Measurements from ENCODE around the gene RARB. TPM values are rescaled to one million over a fixed set of nuclear protein-coding genes. Genes with fewer than 3 reads are reported as not detected.

The RARB gene
- total RNA-seq, 4 donors from 2014 or later = 2.6 to 11.2 (median 3.4) TPM

DNA sequence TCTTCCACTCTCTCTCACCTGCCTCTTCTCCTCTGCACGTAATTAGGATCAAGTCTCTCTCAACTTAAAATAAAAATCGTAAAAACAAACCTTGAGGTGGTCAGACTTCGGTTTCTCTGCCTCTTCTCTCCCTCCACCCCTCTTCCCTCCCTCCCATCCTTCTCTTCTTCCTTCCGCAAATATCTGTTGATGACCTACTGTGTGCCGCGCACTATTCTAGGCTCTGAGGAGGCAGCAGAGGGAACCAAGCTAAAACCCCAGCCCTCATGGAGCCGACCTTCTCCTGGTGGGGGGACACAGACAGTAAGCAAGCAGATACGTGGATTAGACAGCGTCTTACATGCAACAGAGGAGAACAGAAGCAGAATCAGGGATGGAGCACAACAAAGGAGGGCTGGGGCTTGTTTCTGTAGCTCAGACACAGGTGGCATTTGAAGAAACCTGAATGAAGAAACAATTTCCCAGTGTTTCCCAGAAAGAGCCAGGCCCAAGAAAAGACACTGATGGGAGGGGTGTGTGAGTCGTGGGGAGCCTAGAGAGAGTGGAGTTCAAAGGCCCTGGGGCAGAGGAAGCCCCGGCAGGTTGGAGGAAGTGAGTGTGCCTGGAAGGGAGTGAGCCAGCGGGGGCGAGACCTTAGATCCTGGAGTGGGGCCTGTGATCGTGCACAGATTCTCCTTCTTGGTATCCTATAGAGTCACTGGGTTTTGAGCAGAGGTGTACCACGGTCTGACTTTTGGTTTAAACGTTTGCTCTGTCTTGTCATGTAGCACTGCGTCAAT lies 156.1 kb downstream of the RARB start:
- TF ChIP-seq, protein P1, sequence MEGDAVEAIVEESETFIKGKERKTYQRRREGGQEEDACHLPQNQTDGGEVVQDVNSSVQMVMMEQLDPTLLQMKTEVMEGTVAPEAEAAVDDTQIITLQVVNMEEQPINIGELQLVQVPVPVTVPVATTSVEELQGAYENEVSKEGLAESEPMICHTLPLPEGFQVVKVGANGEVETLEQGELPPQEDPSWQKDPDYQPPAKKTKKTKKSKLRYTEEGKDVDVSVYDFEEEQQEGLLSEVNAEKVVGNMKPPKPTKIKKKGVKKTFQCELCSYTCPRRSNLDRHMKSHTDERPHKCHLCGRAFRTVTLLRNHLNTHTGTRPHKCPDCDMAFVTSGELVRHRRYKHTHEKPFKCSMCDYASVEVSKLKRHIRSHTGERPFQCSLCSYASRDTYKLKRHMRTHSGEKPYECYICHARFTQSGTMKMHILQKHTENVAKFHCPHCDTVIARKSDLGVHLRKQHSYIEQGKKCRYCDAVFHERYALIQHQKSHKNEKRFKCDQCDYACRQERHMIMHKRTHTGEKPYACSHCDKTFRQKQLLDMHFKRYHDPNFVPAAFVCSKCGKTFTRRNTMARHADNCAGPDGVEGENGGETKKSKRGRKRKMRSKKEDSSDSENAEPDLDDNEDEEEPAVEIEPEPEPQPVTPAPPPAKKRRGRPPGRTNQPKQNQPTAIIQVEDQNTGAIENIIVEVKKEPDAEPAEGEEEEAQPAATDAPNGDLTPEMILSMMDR (IDR thresholded peaks at IDR 0.05) = no peak
- DNase-seq (ENCODE audit: low spot score) (no peak), ATAC-seq (ENCODE audit: low FRiP score) (no peak)

DNA sequence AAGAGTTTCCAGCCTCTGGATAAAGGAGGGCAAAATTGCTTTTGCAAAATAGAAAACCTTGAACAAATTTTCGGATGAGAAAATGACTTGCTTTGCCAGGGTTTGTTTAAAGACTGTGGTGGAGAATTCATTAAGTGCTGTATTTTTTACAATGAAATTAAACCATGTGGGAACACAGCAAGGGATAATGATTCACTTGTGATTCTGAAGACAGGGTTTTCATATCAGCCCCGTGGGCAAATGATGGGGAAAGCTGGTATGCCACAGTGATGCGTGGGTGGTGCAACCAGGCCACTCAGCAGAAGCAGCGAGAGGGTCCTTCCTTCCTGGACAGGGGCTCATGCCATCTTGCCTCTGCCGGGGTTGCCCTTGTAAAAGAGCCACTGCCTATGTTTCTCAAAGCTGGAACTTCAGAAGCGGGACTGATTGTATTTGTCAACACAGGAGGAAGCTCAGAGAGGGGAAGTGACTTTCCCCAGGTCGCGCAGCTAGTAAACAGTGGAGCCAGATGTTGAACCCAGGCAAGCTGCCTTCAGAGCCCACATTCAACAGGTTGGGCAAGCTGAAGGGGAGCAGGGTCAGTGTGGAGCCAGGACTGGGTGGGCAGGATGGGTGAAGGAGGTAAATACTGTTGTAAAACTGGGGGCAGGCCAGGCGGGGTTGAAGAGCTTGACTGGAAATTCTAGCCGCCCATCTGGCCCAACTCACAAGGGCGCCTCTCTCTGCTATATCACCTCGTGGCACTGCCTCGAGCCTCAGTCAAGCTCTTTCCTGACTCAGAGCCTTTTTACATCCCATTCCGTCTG lies 157.5 kb downstream of the RARB start:
- TF ChIP-seq, protein P1 (IDR thresholded peaks at IDR 0.05) = no peak
- ATAC-seq (ENCODE audit: low FRiP score) (no peak), DNase-seq (ENCODE audit: low spot score) (no peak)

DNA sequence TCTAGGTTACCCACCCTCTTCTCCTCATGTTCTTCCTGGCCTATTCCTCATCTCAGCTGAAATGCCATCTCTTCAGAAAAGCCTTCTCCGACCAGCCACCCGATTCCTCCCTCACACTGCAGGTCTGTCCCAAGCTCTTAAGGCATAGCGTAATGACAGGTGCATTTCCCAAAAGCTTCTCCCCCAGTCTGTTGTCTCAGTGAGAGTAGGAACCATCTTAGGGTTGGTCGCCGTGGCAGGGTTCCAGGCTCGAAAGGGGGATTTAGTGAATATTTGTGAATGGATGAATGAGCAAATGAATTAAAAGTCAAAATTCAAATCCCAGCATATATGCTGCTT lies 158.1 kb downstream of the RARB start:
- ATAC-seq (ENCODE audit: low FRiP score) (no peak), DNase-seq (ENCODE audit: low spot score) (no peak)
- TF ChIP-seq, protein P1 (IDR thresholded peaks at IDR 0.05) = no peak

DNA sequence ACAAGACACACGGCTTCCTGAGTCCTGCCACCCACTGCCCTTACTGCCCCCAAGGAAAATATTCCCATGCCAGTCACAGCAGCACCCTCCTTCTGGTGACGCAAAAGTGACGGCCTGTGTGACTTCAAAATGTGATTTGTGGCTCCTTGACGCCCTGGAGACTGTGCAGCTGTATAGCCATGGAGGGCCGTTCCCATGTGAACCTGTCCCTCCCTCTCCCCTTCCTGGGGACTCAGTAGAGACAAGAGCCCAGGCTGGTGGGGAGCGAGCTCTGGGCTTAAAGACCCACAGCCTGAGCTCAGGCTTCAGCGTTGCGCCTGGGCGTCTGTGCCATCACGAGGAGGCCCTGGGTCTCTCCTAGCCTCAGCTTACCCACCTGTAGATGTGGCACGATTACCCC lies 158.5 kb downstream of the RARB start:
- TF ChIP-seq, protein P1 (IDR thresholded peaks at IDR 0.05) = no peak
- no peak for DNase-seq (ENCODE audit: low spot score)
- no peak for ATAC-seq (ENCODE audit: low FRiP score)

DNA sequence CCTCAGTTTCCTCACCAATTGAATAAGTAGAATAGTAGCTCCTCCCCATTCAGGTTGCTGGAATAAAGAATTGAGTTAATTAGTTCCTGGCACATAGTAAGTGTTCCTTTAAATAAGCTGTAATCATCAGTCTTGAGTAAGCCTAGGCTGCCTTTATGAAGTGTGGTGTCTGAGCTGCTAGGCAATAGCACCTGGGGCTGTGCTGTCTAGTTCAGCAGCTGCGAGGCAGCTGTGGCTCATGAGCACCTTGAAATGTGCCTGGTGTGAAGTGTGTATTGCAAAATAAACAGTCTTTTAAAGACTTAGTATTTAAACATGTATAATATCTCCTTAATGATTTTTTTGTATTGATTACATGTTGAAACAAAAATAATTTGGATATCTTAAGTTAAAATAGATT lies 159.0 kb downstream of the RARB start:
- DNase-seq (ENCODE audit: low spot score) = no peak
- TF ChIP-seq, protein P1 (IDR thresholded peaks at IDR 0.05) = no peak
- no peak for ATAC-seq (ENCODE audit: low FRiP score)

DNA sequence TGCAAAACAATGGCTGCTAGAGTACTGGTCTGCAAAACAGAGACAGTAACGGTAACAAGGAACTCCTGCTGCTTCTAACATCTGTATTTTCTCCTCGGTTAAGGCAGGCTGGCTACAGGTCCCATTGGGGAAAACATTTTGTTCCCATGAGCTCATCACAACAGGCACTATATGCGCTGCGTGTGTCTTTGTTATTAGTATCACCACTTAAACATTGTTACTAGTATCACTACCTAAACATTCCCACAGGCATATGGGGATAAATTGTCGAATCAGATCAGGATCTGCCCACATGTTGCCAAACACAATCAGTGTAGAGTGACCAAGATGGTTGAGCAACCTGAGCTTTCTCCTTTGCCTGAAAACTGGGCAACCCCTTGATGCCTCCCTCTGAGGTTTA lies 159.5 kb downstream of the RARB start:
- DNase-seq (ENCODE audit: low spot score) = no peak
- TF ChIP-seq, protein P1 (IDR thresholded peaks at IDR 0.05) = no peak
- no peak for ATAC-seq (ENCODE audit: low FRiP score)
